HG02885 (cell line): ENCODE data around the gene BAK1.

ENCODE experiments used
- ATAC-seq: cut with Tn5 transposase; IDR thresholded peaks from one replicate; pipeline ENCODE4 v1.9.1; 2021; ENCODE audit warnings: mild to moderate bottlenecking; ENCODE audit not compliant: unreplicated experiment, poor library complexity

Gene BAK1

GRCh38 chr6:33579828-33580714 lies at the start of gene BAK1:
Gene BAK1 (minus strand): TSS chr6:33580276. CDS start chr6:33577604, 2,672 bp downstream.
- peak; percentile 89 for ATAC-seq

GRCh38 chr6:33628401-33628964 lies 48.4 kb upstream of the BAK1 start:
- no peak for ATAC-seq

- ATAC-seq, result no peak
Measured at GRCh38 chr6:33627876-33628275, 47.8 kb upstream of the BAK1 start.

GRCh38 chr6:33624856-33625255 lies 44.8 kb upstream of the BAK1 start:
- no peak for ATAC-seq

- ATAC-seq, result no peak
Measured at GRCh38 chr6:33623895-33624381, 43.9 kb upstream of the BAK1 start.

- ATAC-seq, result no peak
Measured at GRCh38 chr6:33622456-33623431, 42.7 kb upstream of the BAK1 start.

- ATAC-seq, result peak; percentile 26
Measured at GRCh38 chr6:33621711-33622388, 41.8 kb upstream of the BAK1 start.

- peak; percentile 67 for ATAC-seq
Measured at GRCh38 chr6:33620856-33621710, 41.0 kb upstream of the BAK1 start, which contains the start of gene ITPR3. Gene ITPR3 (plus strand): TSS chr6:33621322. CDS start chr6:33621603, 281 bp downstream.

GRCh38 chr6:33620158-33620855 lies 40.2 kb upstream of the BAK1 start:
- no peak for ATAC-seq

- ATAC-seq, result no peak
Measured at GRCh38 chr6:33619166-33619840, 39.2 kb upstream of the BAK1 start.

- ATAC-seq, result no peak
Measured at GRCh38 chr6:33616913-33617312, 36.8 kb upstream of the BAK1 start.

GRCh38 chr6:33616113-33616512 lies 36.0 kb upstream of the BAK1 start:
- no peak for ATAC-seq

- ATAC-seq, result no peak
Measured at GRCh38 chr6:33613795-33614168, 33.7 kb upstream of the BAK1 start.

- ATAC-seq, result no peak
Measured at GRCh38 chr6:33613146-33613794, 33.2 kb upstream of the BAK1 start.

GRCh38 chr6:33610779-33611732 lies 31.0 kb upstream of the BAK1 start:
- ATAC-seq, result no peak

- no peak for ATAC-seq
Measured at GRCh38 chr6:33610067-33610466, 30.0 kb upstream of the BAK1 start.
